GM12801 (cell line): ENCODE data around the gene BRPF1.

Experiments
- TF ChIP-seq, protein P1 (sequence below): IDR thresholded peaks from one replicate; pipeline ENCODE4 v1.5.1; 2011; ENCODE audit warnings: control low read depth; ENCODE audit not compliant: insufficient read length; ENCODE audit errors: extremely low read depth

The BRPF1 gene

DNA sequence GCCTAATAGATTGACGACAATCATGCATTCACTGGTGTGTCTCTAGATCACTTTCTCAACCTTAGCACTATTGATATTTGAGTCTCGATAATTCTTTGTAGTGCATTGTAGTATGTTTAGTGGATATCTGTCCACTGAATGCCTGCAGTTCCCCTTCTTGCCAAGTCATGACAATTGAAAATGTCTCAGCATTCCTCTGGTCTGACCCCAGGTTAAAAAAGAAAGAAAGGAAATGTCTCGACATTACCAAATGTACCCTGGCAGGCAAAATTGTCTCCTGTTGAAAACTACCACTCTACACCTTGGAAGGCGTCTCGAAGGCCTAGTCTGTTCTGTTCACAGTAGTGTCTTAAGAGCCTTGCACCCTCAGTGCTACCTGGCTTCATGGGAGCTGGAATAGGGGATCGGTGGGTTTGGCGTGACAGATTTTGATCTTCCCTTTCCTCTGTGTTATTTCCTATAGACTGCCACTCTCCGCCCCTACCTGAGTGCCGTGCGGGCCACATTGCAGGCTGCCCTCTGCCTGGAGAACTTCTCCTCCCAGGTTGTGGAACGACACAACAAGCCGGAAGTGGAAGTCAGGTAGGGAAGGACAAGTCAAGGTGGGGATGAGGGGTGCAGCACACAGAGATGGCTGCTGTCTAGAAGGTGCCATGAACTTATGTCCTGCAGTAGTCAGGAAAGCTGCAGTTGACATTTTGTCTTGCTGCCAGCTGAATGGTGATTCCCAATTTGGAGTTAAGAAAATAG lies 65.8 kb downstream of the BRPF1 start:
- TF ChIP-seq, protein P1, sequence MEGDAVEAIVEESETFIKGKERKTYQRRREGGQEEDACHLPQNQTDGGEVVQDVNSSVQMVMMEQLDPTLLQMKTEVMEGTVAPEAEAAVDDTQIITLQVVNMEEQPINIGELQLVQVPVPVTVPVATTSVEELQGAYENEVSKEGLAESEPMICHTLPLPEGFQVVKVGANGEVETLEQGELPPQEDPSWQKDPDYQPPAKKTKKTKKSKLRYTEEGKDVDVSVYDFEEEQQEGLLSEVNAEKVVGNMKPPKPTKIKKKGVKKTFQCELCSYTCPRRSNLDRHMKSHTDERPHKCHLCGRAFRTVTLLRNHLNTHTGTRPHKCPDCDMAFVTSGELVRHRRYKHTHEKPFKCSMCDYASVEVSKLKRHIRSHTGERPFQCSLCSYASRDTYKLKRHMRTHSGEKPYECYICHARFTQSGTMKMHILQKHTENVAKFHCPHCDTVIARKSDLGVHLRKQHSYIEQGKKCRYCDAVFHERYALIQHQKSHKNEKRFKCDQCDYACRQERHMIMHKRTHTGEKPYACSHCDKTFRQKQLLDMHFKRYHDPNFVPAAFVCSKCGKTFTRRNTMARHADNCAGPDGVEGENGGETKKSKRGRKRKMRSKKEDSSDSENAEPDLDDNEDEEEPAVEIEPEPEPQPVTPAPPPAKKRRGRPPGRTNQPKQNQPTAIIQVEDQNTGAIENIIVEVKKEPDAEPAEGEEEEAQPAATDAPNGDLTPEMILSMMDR = no peak
